Measurements from ENCODE around the gene GPS2.

GPS2 gene

GRCh38 chr17:7285679-7286078 lies 29.5 kb downstream of the GPS2 start:
- DNase-seq (ENCODE audit: extremely low spot score): no peak
- TF ChIP-seq L3MBTL2 (conservative IDR thresholded peaks at IDR 0.05) (no peak), FOXM1 (IDR thresholded peaks at IDR 0.05; ENCODE audit: borderline replicate concordance) (no peak), CTBP1 (IDR thresholded peaks at IDR 0.05; ENCODE audit: borderline replicate concordance) (no peak), SUZ12 (IDR thresholded peaks at IDR 0.05) (no peak), NFRKB (IDR thresholded peaks at IDR 0.05) (no peak), ELF4 (IDR thresholded peaks at IDR 0.05) (no peak), ARNT (IDR thresholded peaks at IDR 0.05) (no peak), BHLHE40 (IDR thresholded peaks at IDR 0.05; ENCODE audit: borderline replicate concordance) (no peak), PKNOX1 (IDR thresholded peaks at IDR 0.05) (no peak), ZNF384 (IDR thresholded peaks at IDR 0.05) (no peak), FOXK2 (IDR thresholded peaks at IDR 0.05) (no peak), LEF1 (IDR thresholded peaks at IDR 0.05; ENCODE audit: borderline replicate concordance) (no peak), HDGF (IDR thresholded peaks at IDR 0.05; ENCODE audit: borderline replicate concordance) (no peak)
- ChIA-PET POLR2A (interaction anchor here (1.5 kb wide), 1 partner anchor 44 kb away, joined by 3 read pairs; no protein-coding TSS in a partner anchor), CTCF (interaction anchor here (1.7 kb wide), 1 partner anchor 11 kb away, joined by 6 read pairs; no protein-coding TSS in a partner anchor)

GRCh38 chr17:7284911-7285310 lies 30.2 kb downstream of the GPS2 start:
- POLR2A ChIA-PET: interaction anchor here (2.0 kb wide), 1 partner anchor 65 kb away, joined by 5 read pairs; no protein-coding TSS in a partner anchor
- no peak for DNase-seq (ENCODE audit: extremely low spot score)
- CTCF ChIA-PET: interaction anchor here (1.3 to 1.7 kb wide), 2 partner anchors 11 kb away, joined by 6 read pairs; no protein-coding TSS in a partner anchor
- TF ChIP-seq FOXA1 (IDR thresholded peaks at IDR 0.05) (no peak), BHLHE40 (IDR thresholded peaks at IDR 0.05; ENCODE audit: borderline replicate concordance) (no peak), PKNOX1 (IDR thresholded peaks at IDR 0.05) (no peak), FOXK2 (IDR thresholded peaks at IDR 0.05) (no peak), LEF1 (IDR thresholded peaks at IDR 0.05; ENCODE audit: borderline replicate concordance) (no peak), ELF4 (IDR thresholded peaks at IDR 0.05) (no peak), ARNT (IDR thresholded peaks at IDR 0.05) (no peak), FOXM1 (IDR thresholded peaks at IDR 0.05; ENCODE audit: borderline replicate concordance) (no peak), NFRKB (IDR thresholded peaks at IDR 0.05) (no peak), SUZ12 (IDR thresholded peaks at IDR 0.05) (no peak), ZNF384 (IDR thresholded peaks at IDR 0.05) (no peak), L3MBTL2 (conservative IDR thresholded peaks at IDR 0.05) (no peak)

- TF ChIP-seq ZNF384 (IDR thresholded peaks at IDR 0.05) (no peak), BHLHE40 (IDR thresholded peaks at IDR 0.05; ENCODE audit: borderline replicate concordance) (no peak), FOXM1 (IDR thresholded peaks at IDR 0.05; ENCODE audit: borderline replicate concordance) (no peak), SUZ12 (IDR thresholded peaks at IDR 0.05) (no peak), HDGF (IDR thresholded peaks at IDR 0.05; ENCODE audit: borderline replicate concordance) (no peak), ELF4 (IDR thresholded peaks at IDR 0.05) (no peak), NFRKB (IDR thresholded peaks at IDR 0.05) (no peak), LEF1 (IDR thresholded peaks at IDR 0.05; ENCODE audit: borderline replicate concordance) (no peak), FOXK2 (IDR thresholded peaks at IDR 0.05) (no peak), CTBP1 (IDR thresholded peaks at IDR 0.05; ENCODE audit: borderline replicate concordance) (no peak), FOXA1 (IDR thresholded peaks at IDR 0.05) (no peak), PKNOX1 (IDR thresholded peaks at IDR 0.05) (no peak), SP1 (IDR thresholded peaks at IDR 0.05) (no peak), TARDBP (IDR thresholded peaks at IDR 0.05) (no peak), ARNT (IDR thresholded peaks at IDR 0.05) (no peak), L3MBTL2 (conservative IDR thresholded peaks at IDR 0.05) (no peak)
- POLR2A ChIA-PET: interaction anchor here (0.8 to 2.0 kb wide), 3 partner anchors 13 to 63 kb away, joined by 3 to 5 read pairs (median 5); partner anchors contain the start of gene NEURL4
- no peak for DNase-seq (ENCODE audit: extremely low spot score)
- CTCF ChIA-PET: interaction anchor here (1.3 kb wide), 1 partner anchor 12 kb away, joined by 6 read pairs; no protein-coding TSS in a partner anchor
Measured at GRCh38 chr17:7283471-7284216, 31.5 kb downstream of the GPS2 start.

- ChIA-PET CTCF (interaction anchor here (0.8 kb wide), 1 partner anchor 14 kb away, joined by 4 read pairs; no protein-coding TSS in a partner anchor), POLR2A (interaction anchor here (0.8 to 1.3 kb wide), 3 partner anchors 14 to 46 kb away, joined by 3 to 5 read pairs (median 3); partner anchors contain the start of gene NEURL4)
- no peak for TF ChIP-seq FOXK2 (IDR thresholded peaks at IDR 0.05)
- no peak for TF ChIP-seq ARNT (IDR thresholded peaks at IDR 0.05)
- TF ChIP-seq SP1 (IDR thresholded peaks at IDR 0.05): no peak
- no peak for TF ChIP-seq LEF1 (IDR thresholded peaks at IDR 0.05; ENCODE audit: borderline replicate concordance)
- no peak for TF ChIP-seq ELF4 (IDR thresholded peaks at IDR 0.05)
- TF ChIP-seq ZNF384 (IDR thresholded peaks at IDR 0.05): no peak
- TF ChIP-seq BHLHE40 (IDR thresholded peaks at IDR 0.05; ENCODE audit: borderline replicate concordance): no peak
- no peak for TF ChIP-seq TARDBP (IDR thresholded peaks at IDR 0.05)
- no peak for TF ChIP-seq HDGF (IDR thresholded peaks at IDR 0.05; ENCODE audit: borderline replicate concordance)
- TF ChIP-seq NFRKB (IDR thresholded peaks at IDR 0.05): no peak
- no peak for TF ChIP-seq FOXA1 (IDR thresholded peaks at IDR 0.05)
- no peak for TF ChIP-seq FOXM1 (IDR thresholded peaks at IDR 0.05; ENCODE audit: borderline replicate concordance)
- TF ChIP-seq L3MBTL2 (conservative IDR thresholded peaks at IDR 0.05): no peak
- no peak for TF ChIP-seq PKNOX1 (IDR thresholded peaks at IDR 0.05)
- no peak for TF ChIP-seq CTBP1 (IDR thresholded peaks at IDR 0.05; ENCODE audit: borderline replicate concordance)
- no peak for TF ChIP-seq SUZ12 (IDR thresholded peaks at IDR 0.05)
- no peak for DNase-seq (ENCODE audit: extremely low spot score)
Measured at GRCh38 chr17:7282752-7283321, 32.3 kb downstream of the GPS2 start.
